WERI-Rb-1 (cell line): ENCODE data around the gene FATE1.

Experiments
- DNase-seq: peaks from one replicate; pipeline ENCODE4 v3.0.0-alpha.2; 2020
- H3K27ac ChIP-seq: fragments of 250-450 bp; sonication (Bioruptor Pico); 2 replicates; pipeline ENCODE4 v1.5.1; 2020; ENCODE audit warnings: mild to moderate bottlenecking, moderate library complexity
- H3K27me3 ChIP-seq: fragments of 250-450 bp; sonication (Bioruptor Pico); 2 replicates; pipeline ENCODE4 v1.5.1; 2021; ENCODE audit warnings: mild to moderate bottlenecking, low read depth, moderate library complexity; ENCODE audit not compliant: insufficient read depth, severe bottlenecking
- H3K36me3 ChIP-seq: fragments of 250-450 bp; sonication (Bioruptor Pico); 2 replicates; pipeline ENCODE4 v1.5.1; 2020; ENCODE audit warnings: mild to moderate bottlenecking, moderate library complexity
- H3K4me3 ChIP-seq: 2 replicates; pipeline ENCODE4 v1.5.1; 2011; ENCODE audit warnings: low read depth, mild to moderate bottlenecking, control low read depth, low read length
- H3K9me3 ChIP-seq: fragments of 250-450 bp; sonication (Bioruptor Pico); 2 replicates; pipeline ENCODE4 v1.5.1; 2021; ENCODE audit warnings: mild to moderate bottlenecking, moderate library complexity; ENCODE audit not compliant: severe bottlenecking
- CTCF ChIP-seq: IDR thresholded peaks from 2 replicates; pipeline ENCODE4 v1.5.1; 2011; ENCODE audit warnings: low read depth, mild to moderate bottlenecking, control low read depth, inconsistent platforms, low read length

Gene FATE1

GRCh38 chrX:151701071-151701470 is 14.8 kb upstream of the FATE1 start:
- peaks cover 25% of the 10 kb centered on the region for H3K27me3 ChIP-seq
- DNase-seq, result no peak
- no peak for TF ChIP-seq CTCF
- no peaks in the 10 kb centered on the region for H3K9me3 ChIP-seq
- H3K36me3 ChIP-seq, result no peaks in the 10 kb centered on the region
- no peak overlapping the region for H3K4me3 ChIP-seq
- no peak overlapping the region for H3K27ac ChIP-seq

- DNase-seq, result no peak
- Histone ChIP-seq H3K27me3 (peaks cover 21% of the 10 kb centered on the region), H3K27ac (no peak overlapping the region), H3K9me3 (no peaks in the 10 kb centered on the region), H3K36me3 (no peaks in the 10 kb centered on the region), H3K4me3 (no peak overlapping the region)
- no peak for TF ChIP-seq CTCF
These were observed 14.3 kb upstream of the FATE1 start for GRCh38 chrX:151701531-151701930.

GRCh38 chrX:151702026-151702714 is 13.7 kb upstream of the FATE1 start:
- Histone ChIP-seq H3K36me3 (no peaks in the 10 kb centered on the region), H3K4me3 (no peak overlapping the region), H3K9me3 (no peaks in the 10 kb centered on the region), H3K27ac (no peak overlapping the region), H3K27me3 (peaks cover 19% of the 10 kb centered on the region)
- TF ChIP-seq CTCF, result no peak
- DNase-seq, result no peak

- Histone ChIP-seq H3K27me3 (peaks cover 19% of the 10 kb centered on the region), H3K27ac (no peak overlapping the region), H3K36me3 (no peaks in the 10 kb centered on the region), H3K9me3 (no peaks in the 10 kb centered on the region), H3K4me3 (no peak overlapping the region)
- TF ChIP-seq CTCF, result no peak
- no peak for DNase-seq
These were observed 13.0 kb upstream of the FATE1 start for GRCh38 chrX:151702741-151703340.

GRCh38 chrX:151703487-151703886 is 12.3 kb upstream of the FATE1 start:
- DNase-seq, result no peak
- Histone ChIP-seq H3K27me3 (peaks cover 16% of the 10 kb centered on the region), H3K4me3 (no peak overlapping the region), H3K9me3 (peaks cover 2% of the 10 kb centered on the region), H3K36me3 (no peaks in the 10 kb centered on the region), H3K27ac (no peak overlapping the region)
- no peak for TF ChIP-seq CTCF
